OCI-LY3 (cell line): ENCODE results near the gene PTCD1.

ENCODE experiments used
- H2AFZ ChIP-seq: fragments of 200-600, 300-600 bp; shearing (Covaris generic); 2 replicates; pipeline ENCODE4 v1.6.0; 2014; ENCODE audit warnings: antibody characterized with exemption, low read depth, low read length
- H3K27ac ChIP-seq: fragments of 200-600, 300-600 bp; sonication (generic); 2 replicates; pipeline ENCODE4 v1.5.1; 2014; ENCODE audit warnings: mild to moderate bottlenecking, low read length, moderate library complexity, mixed read lengths
- H3K27me3 ChIP-seq: fragments of 200-600, 300-600 bp; sonication (generic); 2 replicates; pipeline ENCODE4 v1.6.1; 2014; ENCODE audit warnings: low read depth, low read length, mixed read lengths
- H3K36me3 ChIP-seq: fragments of 200-600, 300-600 bp; sonication (generic); replicated peaks from 2 replicates; pipeline ENCODE3; 2014; ENCODE audit warnings: low read depth, low read length, mixed read lengths
- H3K4me1 ChIP-seq: fragments of 300-600, 200-600 bp; sonication (generic); 2 replicates; pipeline ENCODE4 v1.6.1; 2014; ENCODE audit warnings: low read length, mixed read lengths
- H3K4me2 ChIP-seq: fragments of 200-600, 300-600 bp; sonication (generic); 2 replicates; pipeline ENCODE4 v1.6.1; 2014; ENCODE audit warnings: low read length, mixed read lengths
- H3K4me3 ChIP-seq: fragments of 300-600, 200-600 bp; sonication (generic); 2 replicates; pipeline ENCODE4 v1.5.1; 2014; ENCODE audit warnings: antibody characterized with exemption, mild to moderate bottlenecking, low read length, moderate library complexity
- H3K79me2 ChIP-seq: fragments of 300-600, 200-600 bp; shearing (Covaris generic); 2 replicates; pipeline ENCODE4 v1.6.1; 2014; ENCODE audit warnings: mild to moderate bottlenecking, low read length, mixed read lengths
- H3K9ac ChIP-seq: fragments of 300-600, 200-600 bp; shearing (Covaris generic); 2 replicates; pipeline ENCODE4 v1.6.0; 2014; ENCODE audit warnings: mild to moderate bottlenecking, low read length, moderate library complexity
- H3K9me3 ChIP-seq: fragments of 200-600, 300-600 bp; shearing (Covaris generic); 2 replicates; pipeline ENCODE4 v1.6.1; 2014; ENCODE audit warnings: low read length, mixed read lengths; ENCODE audit not compliant: insufficient read depth
- H4K20me1 ChIP-seq: fragments of 200-600, 300-600 bp; sonication (generic); 2 replicates; pipeline ENCODE4 v1.6.1; 2016; ENCODE audit warnings: low read length, mixed read lengths; ENCODE audit not compliant: insufficient read depth
- CTCF ChIP-seq: fragments of 200-600, 300-600 bp; sonication (generic); IDR thresholded peaks from 2 replicates; pipeline ENCODE4 v1.5.1; 2014; ENCODE audit warnings: antibody characterized with exemption, low read length, low read depth
- EZH2phosphoT487 ChIP-seq: fragments of 200-600 bp; shearing (Covaris generic); IDR thresholded peaks from 2 replicates; pipeline ENCODE4 v1.6.1; 2018; ENCODE audit warnings: antibody characterized with exemption, mixed run types, low read depth

Gene PTCD1

GRCh38 chr7:99368750-99369389 is 69.7 kb downstream of the PTCD1 start:
- no peak for TF ChIP-seq EZH2phosphoT487
- TF ChIP-seq CTCF, result no peak
- H2AFZ ChIP-seq, result no peak overlapping the region
- no peak overlapping the region for H3K27ac ChIP-seq
- no peak overlapping the region for H3K4me2 ChIP-seq
- no peaks in the 10 kb centered on the region for H3K79me2 ChIP-seq
- H3K9ac ChIP-seq, result no peak overlapping the region
- peaks cover 19% of the 10 kb centered on the region for H3K36me3 ChIP-seq
- peaks cover 2% of the 10 kb centered on the region; the same call in 1 of the 2 replicates for H3K4me1 ChIP-seq
- no peaks in the 10 kb centered on the region for H3K9me3 ChIP-seq
- H4K20me1 ChIP-seq, result no peaks in the 10 kb centered on the region
- H3K4me3 ChIP-seq, result no peak overlapping the region
- no peaks in the 10 kb centered on the region for H3K27me3 ChIP-seq
